ENCODE data around the gene ANKRD50. TPM values are rescaled to one million over a fixed set of nuclear protein-coding genes. Genes with fewer than 3 reads are reported as not detected.

The ANKRD50 gene
- total RNA-seq, 1 donor from 2014 or later, result 39.1 TPM

DNA sequence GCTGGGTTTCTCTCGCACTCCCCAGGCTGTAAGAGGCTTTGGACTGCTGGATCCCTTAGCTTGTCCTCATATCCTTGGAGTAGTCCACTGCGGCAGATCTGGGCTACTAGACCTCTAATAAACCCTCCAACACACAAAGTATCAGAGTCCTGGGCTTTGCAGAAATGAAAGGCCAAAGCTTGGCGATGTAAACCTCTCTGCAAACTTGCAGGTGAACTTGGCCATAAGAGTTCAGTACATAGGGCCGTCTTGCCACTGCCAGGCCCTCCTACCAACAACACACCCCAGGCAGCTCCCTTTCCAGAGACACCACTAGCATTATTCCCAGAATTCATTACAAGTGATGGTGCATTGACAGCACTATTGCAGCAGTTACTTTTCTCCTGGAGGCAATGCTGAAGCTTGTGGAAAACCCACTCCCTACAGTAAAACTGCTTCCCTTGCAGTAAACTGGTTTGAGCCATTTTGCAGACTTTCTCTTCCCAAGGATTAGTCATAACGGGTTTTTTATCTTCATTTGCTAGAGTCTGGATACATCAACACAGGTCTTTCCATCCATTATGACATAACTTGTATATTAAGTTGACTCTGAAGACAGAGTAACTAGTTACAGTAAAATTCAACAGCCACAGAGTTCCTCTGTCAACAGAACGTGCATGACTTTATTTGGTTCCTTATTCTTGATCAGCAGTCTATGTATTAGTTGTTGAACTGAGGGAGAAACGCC lies 2.4 kb downstream of the ANKRD50 start:
- Mint-ChIP-seq H3K4me1 (ENCODE audit: unreplicated experiment) (peaks cover 20% of the 10 kb centered on the region), H3K27me3 (ENCODE audit: unreplicated experiment) (peaks cover 10% of the 10 kb centered on the region), H3K27ac (ENCODE audit: unreplicated experiment) (no peak overlapping the region), H3K9me3 (ENCODE audit: unreplicated experiment) (no peaks in the 10 kb centered on the region), H3K36me3 (ENCODE audit: low read depth, unreplicated experiment) (peaks cover 13% of the 10 kb centered on the region), H3K4me3 (ENCODE audit: unreplicated experiment) (no peak overlapping the region)
- TF ChIP-seq, protein P1, sequence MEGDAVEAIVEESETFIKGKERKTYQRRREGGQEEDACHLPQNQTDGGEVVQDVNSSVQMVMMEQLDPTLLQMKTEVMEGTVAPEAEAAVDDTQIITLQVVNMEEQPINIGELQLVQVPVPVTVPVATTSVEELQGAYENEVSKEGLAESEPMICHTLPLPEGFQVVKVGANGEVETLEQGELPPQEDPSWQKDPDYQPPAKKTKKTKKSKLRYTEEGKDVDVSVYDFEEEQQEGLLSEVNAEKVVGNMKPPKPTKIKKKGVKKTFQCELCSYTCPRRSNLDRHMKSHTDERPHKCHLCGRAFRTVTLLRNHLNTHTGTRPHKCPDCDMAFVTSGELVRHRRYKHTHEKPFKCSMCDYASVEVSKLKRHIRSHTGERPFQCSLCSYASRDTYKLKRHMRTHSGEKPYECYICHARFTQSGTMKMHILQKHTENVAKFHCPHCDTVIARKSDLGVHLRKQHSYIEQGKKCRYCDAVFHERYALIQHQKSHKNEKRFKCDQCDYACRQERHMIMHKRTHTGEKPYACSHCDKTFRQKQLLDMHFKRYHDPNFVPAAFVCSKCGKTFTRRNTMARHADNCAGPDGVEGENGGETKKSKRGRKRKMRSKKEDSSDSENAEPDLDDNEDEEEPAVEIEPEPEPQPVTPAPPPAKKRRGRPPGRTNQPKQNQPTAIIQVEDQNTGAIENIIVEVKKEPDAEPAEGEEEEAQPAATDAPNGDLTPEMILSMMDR (IDR thresholded peaks at IDR 0.05; ENCODE audit: unreplicated experiment), result no peak
- DNase-seq (ENCODE audit: low spot score), result no peak

DNA sequence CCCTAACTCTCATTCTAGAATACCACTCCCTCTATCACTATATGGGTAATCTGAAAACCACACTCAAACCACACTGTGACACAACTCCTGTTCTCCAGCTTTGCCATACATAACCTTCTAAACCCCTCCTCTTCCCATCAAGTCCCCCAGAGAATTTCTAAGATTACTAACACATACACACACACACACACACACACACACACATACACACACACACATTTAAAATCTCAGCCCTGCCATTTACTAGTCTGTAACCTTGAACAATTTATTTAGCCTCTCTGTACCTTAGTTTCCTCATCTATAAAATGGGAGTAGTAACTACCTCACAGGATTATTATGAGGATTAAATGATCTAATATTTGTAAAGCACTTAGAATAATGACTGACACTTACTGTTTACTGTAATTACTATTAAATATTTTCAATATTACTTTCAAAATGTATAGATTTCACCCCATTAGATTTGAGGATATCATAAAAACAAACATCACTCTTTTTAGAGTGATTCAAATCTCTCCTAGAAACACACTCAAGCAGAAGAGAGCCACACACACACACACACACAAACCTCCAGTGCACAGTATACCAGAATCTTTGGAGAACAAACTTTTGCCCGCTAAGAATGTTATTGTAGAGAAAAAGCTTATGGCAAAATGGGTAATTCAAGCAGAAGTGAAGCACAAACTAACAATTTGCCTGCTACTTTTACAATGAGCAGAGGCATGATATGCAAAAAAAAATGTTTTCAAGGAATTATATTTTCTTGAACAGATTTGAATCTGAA lies 3.8 kb downstream of the ANKRD50 start:
- Mint-ChIP-seq H3K36me3 (ENCODE audit: low read depth, unreplicated experiment) (peaks cover 17% of the 10 kb centered on the region), H3K4me1 (ENCODE audit: unreplicated experiment) (peaks cover 26% of the 10 kb centered on the region), H3K27ac (ENCODE audit: unreplicated experiment) (no peak overlapping the region), H3K4me3 (ENCODE audit: unreplicated experiment) (peak overlapping the region; percentile 66), H3K9me3 (ENCODE audit: unreplicated experiment) (no peaks in the 10 kb centered on the region), H3K27me3 (ENCODE audit: unreplicated experiment) (peaks cover 10% of the 10 kb centered on the region)
- TF ChIP-seq, protein P1 (IDR thresholded peaks at IDR 0.05; ENCODE audit: unreplicated experiment), result no peak
- no peak for DNase-seq (ENCODE audit: low spot score)

DNA sequence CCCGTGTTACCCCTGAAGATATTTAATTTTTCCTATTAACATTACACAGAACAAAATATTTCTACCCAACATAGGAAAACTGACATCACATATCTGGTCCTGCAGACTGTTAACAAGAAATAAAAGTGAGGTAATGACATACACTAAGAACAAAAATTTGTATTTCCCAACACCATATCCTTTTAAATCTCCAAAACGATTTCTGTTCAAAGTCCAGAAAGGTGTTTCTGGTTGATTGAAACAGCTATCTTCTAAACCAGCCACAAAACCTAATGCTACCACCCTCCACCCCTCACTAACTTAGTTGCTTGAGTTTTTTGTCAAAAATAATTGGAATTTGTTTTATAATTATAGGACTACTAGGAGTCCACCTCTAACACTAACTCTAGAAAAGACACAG lies 7.1 kb downstream of the ANKRD50 start:
- DNase-seq (ENCODE audit: low spot score), result no peak
- Mint-ChIP-seq H3K27me3 (ENCODE audit: unreplicated experiment) (peaks cover 3% of the 10 kb centered on the region), H3K4me3 (ENCODE audit: unreplicated experiment) (no peak overlapping the region), H3K36me3 (ENCODE audit: low read depth, unreplicated experiment) (peaks cover 22% of the 10 kb centered on the region), H3K9me3 (ENCODE audit: unreplicated experiment) (no peaks in the 10 kb centered on the region), H3K27ac (ENCODE audit: unreplicated experiment) (no peak overlapping the region), H3K4me1 (ENCODE audit: unreplicated experiment) (peaks cover 24% of the 10 kb centered on the region)
- TF ChIP-seq, protein P1 (IDR thresholded peaks at IDR 0.05; ENCODE audit: unreplicated experiment), result no peak

DNA sequence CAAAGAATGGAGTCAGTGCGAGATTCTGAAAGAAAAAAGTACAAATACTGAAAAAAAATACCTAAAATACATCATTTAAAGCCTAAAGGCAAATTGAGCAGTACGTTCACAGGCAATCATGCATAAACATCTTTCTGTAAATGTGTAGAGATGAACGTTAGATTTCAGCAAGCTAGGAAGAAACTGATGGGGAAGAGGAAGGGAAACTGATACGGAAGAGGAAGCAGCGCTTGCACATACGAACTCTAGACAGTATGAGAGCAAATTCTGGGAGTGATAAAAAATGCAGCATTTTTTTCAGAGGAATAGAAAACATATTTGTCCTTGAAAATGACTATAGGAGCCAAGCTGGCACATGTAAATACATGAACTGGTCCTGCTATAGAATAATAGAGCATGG lies 9.4 kb downstream of the ANKRD50 start:
- H3K4me3 Mint-ChIP-seq (ENCODE audit: unreplicated experiment), result no peak overlapping the region
- H3K36me3 Mint-ChIP-seq (ENCODE audit: low read depth, unreplicated experiment), result peaks cover 12% of the 10 kb centered on the region
- no peak overlapping the region for H3K27ac Mint-ChIP-seq (ENCODE audit: unreplicated experiment)
- no peaks in the 10 kb centered on the region for H3K9me3 Mint-ChIP-seq (ENCODE audit: unreplicated experiment)
- H3K27me3 Mint-ChIP-seq (ENCODE audit: unreplicated experiment), result no peaks in the 10 kb centered on the region
- TF ChIP-seq, protein P1 (IDR thresholded peaks at IDR 0.05; ENCODE audit: unreplicated experiment), result no peak
- peaks cover 13% of the 10 kb centered on the region for H3K4me1 Mint-ChIP-seq (ENCODE audit: unreplicated experiment)
- no peak for DNase-seq (ENCODE audit: low spot score)

DNA sequence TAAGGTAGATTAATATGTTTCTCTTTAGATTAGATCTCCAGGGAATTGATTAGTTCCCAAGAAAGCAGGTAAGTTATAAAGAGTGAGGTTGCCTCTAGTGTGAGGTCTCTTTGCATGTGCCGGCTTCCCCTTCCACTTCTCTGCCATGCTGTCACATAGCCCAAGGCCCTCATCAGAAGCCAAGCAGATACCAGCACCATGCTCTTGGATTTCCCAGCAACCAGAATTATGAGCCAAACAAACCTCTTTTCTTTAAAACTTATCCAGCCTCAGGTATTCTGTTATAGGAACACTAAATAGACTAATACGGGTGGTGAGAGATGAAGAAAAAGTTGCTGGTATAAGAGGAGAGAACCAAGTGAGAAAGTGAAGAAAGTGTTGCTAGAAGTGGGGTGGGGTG lies 15.1 kb downstream of the ANKRD50 start:
- H3K27me3 Mint-ChIP-seq (ENCODE audit: unreplicated experiment), result no peaks in the 10 kb centered on the region
- no peaks in the 10 kb centered on the region for H3K4me1 Mint-ChIP-seq (ENCODE audit: unreplicated experiment)
- no peak overlapping the region for H3K27ac Mint-ChIP-seq (ENCODE audit: unreplicated experiment)
- peaks cover 22% of the 10 kb centered on the region for H3K36me3 Mint-ChIP-seq (ENCODE audit: low read depth, unreplicated experiment)
- TF ChIP-seq, protein P1 (IDR thresholded peaks at IDR 0.05; ENCODE audit: unreplicated experiment), result no peak
- H3K4me3 Mint-ChIP-seq (ENCODE audit: unreplicated experiment), result peak overlapping the region; percentile 2
- H3K9me3 Mint-ChIP-seq (ENCODE audit: unreplicated experiment), result no peaks in the 10 kb centered on the region
- DNase-seq (ENCODE audit: low spot score), result no peak

Data from endothelial cell (in vitro differentiated cells).